Adipocyte (in vitro differentiated cells): ENCODE data around the gene LYL1.
"Not testable (repeated sequence)": the region's sequence is repeated elsewhere in the genome, so short reads cannot be mapped to it uniquely, and the experiment has no call there.

Source experiments
- DNase-seq: peaks from one replicate; pipeline ENCODE4 v3.0.0-alpha.2; 2015; ENCODE audit warnings: low read depth
- H3K27me3 ChIP-seq: replicated peaks from 2 replicates; pipeline ENCODE4 v1.7.0; 2013; ENCODE audit warnings: mild to moderate bottlenecking, low read length, moderate library complexity; ENCODE audit not compliant: control insufficient read depth, insufficient read depth
- H3K36me3 ChIP-seq: 2 replicates; pipeline ENCODE4 v1.7.0; 2013; ENCODE audit warnings: low read length, mild to moderate bottlenecking, moderate library complexity; ENCODE audit not compliant: control insufficient read depth, insufficient read depth, severe bottlenecking
- H3K4me1 ChIP-seq: 2 replicates; pipeline ENCODE4 v1.7.0; 2013; ENCODE audit warnings: mild to moderate bottlenecking, low read length, moderate library complexity; ENCODE audit not compliant: control insufficient read depth, insufficient read depth
- H3K4me3 ChIP-seq: 2 replicates; pipeline ENCODE4 v1.7.0; 2013; ENCODE audit warnings: mild to moderate bottlenecking, low read length, moderate library complexity
- H3K9ac ChIP-seq: 2 replicates; pipeline ENCODE4 v1.7.0; 2013; ENCODE audit warnings: mild to moderate bottlenecking, low read length, moderate library complexity
- H3K9me3 ChIP-seq: 2 replicates; pipeline ENCODE4 v1.7.0; 2013; ENCODE audit warnings: mild to moderate bottlenecking, low read length, moderate library complexity; ENCODE audit not compliant: control insufficient read depth

Gene LYL1

GRCh38 chr19:13102666-13103580 lies at the start of gene LYL1:
Gene LYL1, minus strand, starts transcription at chr19:13102858. Its CDS starts 1,687 bp downstream, at chr19:13101171.
- Histone ChIP-seq H3K9ac (peak within 1 kb of the TSS; percentile 82), H3K27me3 (no peaks in the 10 kb centered on the region), H3K4me1 (peaks cover 13% of the 10 kb centered on the region), H3K9me3 (no peaks in the 10 kb centered on the region), H3K4me3 (peak within 1 kb of the TSS; percentile 58), H3K36me3 (peaks cover 6% of the 10 kb centered on the region)
- DNase-seq: no peak

- DNase-seq: peak; percentile 98
- Histone ChIP-seq H3K4me1 (peaks cover 31% of the 10 kb centered on the region), H3K27me3 (no peaks in the 10 kb centered on the region), H3K9me3 (no peaks in the 10 kb centered on the region), H3K9ac (peak overlapping the region; percentile 100), H3K36me3 (no peaks in the 10 kb centered on the region), H3K4me3 (peak overlapping the region; percentile 100)
Measured at GRCh38 chr19:13151605-13152355, 49.1 kb upstream of the LYL1 start.

GRCh38 chr19:13150931-13151604 lies 48.4 kb upstream of the LYL1 start:
- Histone ChIP-seq H3K27me3 (no peaks in the 10 kb centered on the region), H3K4me3 (peak overlapping the region; percentile 100), H3K4me1 (peaks cover 26% of the 10 kb centered on the region), H3K9ac (peak overlapping the region; percentile 100), H3K36me3 (no peaks in the 10 kb centered on the region), H3K9me3 (no peaks in the 10 kb centered on the region)
- DNase-seq: peak; percentile 32

GRCh38 chr19:13150187-13150930 lies 47.7 kb upstream of the LYL1 start, which contains the start of the genes IER2 and STX10:
Gene IER2, plus strand, starts transcription at chr19:13150411. Its CDS starts 2,776 bp downstream, at chr19:13153187.
Gene STX10, minus strand, starts transcription at chr19:13150375. Its CDS starts 202 bp downstream, at chr19:13150173.
- Histone ChIP-seq H3K9me3 (no peaks in the 10 kb centered on the region), H3K4me1 (peaks cover 21% of the 10 kb centered on the region), H3K27me3 (no peaks in the 10 kb centered on the region), H3K36me3 (no peaks in the 10 kb centered on the region), H3K9ac (peak within 1 kb of the TSS; percentile 100), H3K4me3 (peak within 1 kb of the TSS; percentile 100)
- DNase-seq: peak; percentile 98

- H3K4me3 ChIP-seq: peak overlapping the region; percentile 100
- no peaks in the 10 kb centered on the region for H3K27me3 ChIP-seq
- peaks cover 2% of the 10 kb centered on the region for H3K36me3 ChIP-seq
- peak overlapping the region; percentile 100 for H3K9ac ChIP-seq
- peaks cover 16% of the 10 kb centered on the region for H3K4me1 ChIP-seq
- no peaks in the 10 kb centered on the region for H3K9me3 ChIP-seq
- DNase-seq: peak; percentile 67
Measured at GRCh38 chr19:13149628-13150186, 47.0 kb upstream of the LYL1 start.

- H3K4me1 ChIP-seq: peaks cover 16% of the 10 kb centered on the region
- H3K9ac ChIP-seq: peak overlapping the region; percentile 100
- peak overlapping the region; percentile 100 for H3K4me3 ChIP-seq
- DNase-seq, H3K9me3 ChIP-seq, H3K27me3 ChIP-seq, H3K36me3 ChIP-seq: not testable (repeated sequence)
Measured at GRCh38 chr19:13149173-13149627, 46.5 kb upstream of the LYL1 start.

GRCh38 chr19:13146763-13147563 lies 44.3 kb upstream of the LYL1 start:
- no peaks in the 10 kb centered on the region for H3K9me3 ChIP-seq
- H3K27me3 ChIP-seq: no peaks in the 10 kb centered on the region
- no peak for DNase-seq
- peaks cover 24% of the 10 kb centered on the region for H3K4me1 ChIP-seq
- no peak overlapping the region for H3K9ac ChIP-seq
- no peak overlapping the region for H3K4me3 ChIP-seq
- peaks cover 10% of the 10 kb centered on the region for H3K36me3 ChIP-seq

- H3K27me3 ChIP-seq: no peaks in the 10 kb centered on the region
- no peak overlapping the region for H3K4me3 ChIP-seq
- H3K36me3 ChIP-seq: peaks cover 51% of the 10 kb centered on the region
- no peak for DNase-seq
- peaks cover 13% of the 10 kb centered on the region for H3K4me1 ChIP-seq
- H3K9ac ChIP-seq: no peak overlapping the region
- H3K9me3 ChIP-seq: no peaks in the 10 kb centered on the region
Measured at GRCh38 chr19:13139633-13140311, 37.1 kb upstream of the LYL1 start.

- no peak overlapping the region for H3K4me3 ChIP-seq
- H3K9ac ChIP-seq: no peak overlapping the region
- no peak for DNase-seq
- peaks cover 44% of the 10 kb centered on the region for H3K36me3 ChIP-seq
- H3K4me1 ChIP-seq: peaks cover 14% of the 10 kb centered on the region
- H3K27me3 ChIP-seq: no peaks in the 10 kb centered on the region
- no peaks in the 10 kb centered on the region for H3K9me3 ChIP-seq
Measured at GRCh38 chr19:13138916-13139198, 36.2 kb upstream of the LYL1 start.
